Measurements from ENCODE around the gene CCZ1B. TPM values are rescaled to one million over a fixed set of nuclear protein-coding genes. Genes with fewer than 3 reads are reported as not detected.
"Not testable (repeated sequence)": the region's sequence is repeated elsewhere in the genome, so short reads cannot be mapped to it uniquely, and the experiment has no call there.

CCZ1B gene
- total RNA-seq, 1 donor from 2014 or later, result 83.0 TPM

GRCh38 chr7:6854747-6855562 is 28.9 kb upstream of the CCZ1B start:
- not testable (repeated sequence) for H3K9me3 ChIP-seq (ENCODE audit: control insufficient read depth in 3 of 3, low read length in 3 of 3); H3K4me3 ChIP-seq (ENCODE audit: low read length in 3 of 3); H3K9ac ChIP-seq (ENCODE audit: low read depth in 1 of 3, low read length in 3 of 3); H3K27me3 ChIP-seq (ENCODE audit: control insufficient read depth in 3 of 3, insufficient read depth in 3 of 3, low read length in 3 of 3); H3K36me3 ChIP-seq (ENCODE audit: control insufficient read depth in 3 of 3, insufficient read depth in 3 of 3, low read length in 3 of 3); H3K4me1 ChIP-seq (ENCODE audit: control insufficient read depth in 3 of 3, insufficient read depth in 3 of 3, low read length in 3 of 3); H3K27ac ChIP-seq (ENCODE audit: low read depth, low read length)

- not testable (repeated sequence) for H3K36me3 ChIP-seq (ENCODE audit: control insufficient read depth in 3 of 3, insufficient read depth in 3 of 3, low read length in 3 of 3); H3K9ac ChIP-seq (ENCODE audit: low read depth in 1 of 3, low read length in 3 of 3); H3K9me3 ChIP-seq (ENCODE audit: control insufficient read depth in 3 of 3, low read length in 3 of 3); H3K27ac ChIP-seq (ENCODE audit: low read depth, low read length); H3K27me3 ChIP-seq (ENCODE audit: control insufficient read depth in 3 of 3, insufficient read depth in 3 of 3, low read length in 3 of 3); H3K4me1 ChIP-seq (ENCODE audit: control insufficient read depth in 3 of 3, insufficient read depth in 3 of 3, low read length in 3 of 3); H3K4me3 ChIP-seq (ENCODE audit: low read length in 3 of 3)
These were observed 27.6 kb upstream of the CCZ1B start for GRCh38 chr7:6853681-6854080.

- not testable (repeated sequence) for H3K9me3 ChIP-seq (ENCODE audit: control insufficient read depth in 3 of 3, low read length in 3 of 3); H3K9ac ChIP-seq (ENCODE audit: low read depth in 1 of 3, low read length in 3 of 3); H3K4me1 ChIP-seq (ENCODE audit: control insufficient read depth in 3 of 3, insufficient read depth in 3 of 3, low read length in 3 of 3); H3K27me3 ChIP-seq (ENCODE audit: control insufficient read depth in 3 of 3, insufficient read depth in 3 of 3, low read length in 3 of 3); H3K4me3 ChIP-seq (ENCODE audit: low read length in 3 of 3); H3K36me3 ChIP-seq (ENCODE audit: control insufficient read depth in 3 of 3, insufficient read depth in 3 of 3, low read length in 3 of 3); H3K27ac ChIP-seq (ENCODE audit: low read depth, low read length)
These were observed 23.1 kb upstream of the CCZ1B start for GRCh38 chr7:6849127-6849526.

- not testable (repeated sequence) for H3K4me3 ChIP-seq (ENCODE audit: low read length in 3 of 3); H3K27me3 ChIP-seq (ENCODE audit: control insufficient read depth in 3 of 3, insufficient read depth in 3 of 3, low read length in 3 of 3); H3K9me3 ChIP-seq (ENCODE audit: control insufficient read depth in 3 of 3, low read length in 3 of 3); H3K4me1 ChIP-seq (ENCODE audit: control insufficient read depth in 3 of 3, insufficient read depth in 3 of 3, low read length in 3 of 3); H3K9ac ChIP-seq (ENCODE audit: low read depth in 1 of 3, low read length in 3 of 3); H3K36me3 ChIP-seq (ENCODE audit: control insufficient read depth in 3 of 3, insufficient read depth in 3 of 3, low read length in 3 of 3); H3K27ac ChIP-seq (ENCODE audit: low read depth, low read length)
These were observed 21.7 kb upstream of the CCZ1B start for GRCh38 chr7:6847751-6848150.

- H3K36me3 ChIP-seq (ENCODE audit: control insufficient read depth in 3 of 3, insufficient read depth in 3 of 3, low read length in 3 of 3); H3K27ac ChIP-seq (ENCODE audit: low read depth, low read length); H3K4me3 ChIP-seq (ENCODE audit: low read length in 3 of 3); H3K9ac ChIP-seq (ENCODE audit: low read depth in 1 of 3, low read length in 3 of 3); H3K4me1 ChIP-seq (ENCODE audit: control insufficient read depth in 3 of 3, insufficient read depth in 3 of 3, low read length in 3 of 3); H3K9me3 ChIP-seq (ENCODE audit: control insufficient read depth in 3 of 3, low read length in 3 of 3): not testable (repeated sequence)
- peaks cover 2 to 12% (median 4%) of the 10 kb centered on the region in 3 donors for H3K27me3 ChIP-seq (ENCODE audit: control insufficient read depth in 3 of 3, insufficient read depth in 3 of 3, low read length in 3 of 3)
These were observed 19.9 kb upstream of the CCZ1B start for GRCh38 chr7:6845971-6846449.

- not testable (repeated sequence) for H3K4me3 ChIP-seq (ENCODE audit: low read length in 3 of 3); H3K36me3 ChIP-seq (ENCODE audit: control insufficient read depth in 3 of 3, insufficient read depth in 3 of 3, low read length in 3 of 3); H3K9ac ChIP-seq (ENCODE audit: low read depth in 1 of 3, low read length in 3 of 3); H3K4me1 ChIP-seq (ENCODE audit: control insufficient read depth in 3 of 3, insufficient read depth in 3 of 3, low read length in 3 of 3); H3K27ac ChIP-seq (ENCODE audit: low read depth, low read length); H3K9me3 ChIP-seq (ENCODE audit: control insufficient read depth in 3 of 3, low read length in 3 of 3)
- peaks cover 2 to 12% (median 8%) of the 10 kb centered on the region in 3 donors for H3K27me3 ChIP-seq (ENCODE audit: control insufficient read depth in 3 of 3, insufficient read depth in 3 of 3, low read length in 3 of 3)
These were observed 17.6 kb upstream of the CCZ1B start for GRCh38 chr7:6843654-6844053.

- H3K36me3 ChIP-seq (ENCODE audit: control insufficient read depth in 3 of 3, insufficient read depth in 3 of 3, low read length in 3 of 3); H3K27ac ChIP-seq (ENCODE audit: low read depth, low read length); H3K27me3 ChIP-seq (ENCODE audit: control insufficient read depth in 3 of 3, insufficient read depth in 3 of 3, low read length in 3 of 3): not testable (repeated sequence)
These were observed 17.0 kb upstream of the CCZ1B start for GRCh38 chr7:6843092-6843491.

GRCh38 chr7:6842278-6842921 is 16.3 kb upstream of the CCZ1B start:
- H3K27ac ChIP-seq (ENCODE audit: low read depth, low read length); H3K9me3 ChIP-seq (ENCODE audit: control insufficient read depth in 3 of 3, low read length in 3 of 3); H3K4me3 ChIP-seq (ENCODE audit: low read length in 3 of 3); H3K27me3 ChIP-seq (ENCODE audit: control insufficient read depth in 3 of 3, insufficient read depth in 3 of 3, low read length in 3 of 3); H3K9ac ChIP-seq (ENCODE audit: low read depth in 1 of 3, low read length in 3 of 3); H3K4me1 ChIP-seq (ENCODE audit: control insufficient read depth in 3 of 3, insufficient read depth in 3 of 3, low read length in 3 of 3); H3K36me3 ChIP-seq (ENCODE audit: control insufficient read depth in 3 of 3, insufficient read depth in 3 of 3, low read length in 3 of 3): not testable (repeated sequence)

More at GRCh38 chr7:6843092-6843491, 17.0 kb upstream of the CCZ1B start:
- not testable (repeated sequence) for H3K9me3 ChIP-seq (ENCODE audit: control insufficient read depth in 3 of 3, low read length in 3 of 3); H3K4me3 ChIP-seq (ENCODE audit: low read length in 3 of 3); H3K9ac ChIP-seq (ENCODE audit: low read depth in 1 of 3, low read length in 3 of 3); H3K4me1 ChIP-seq (ENCODE audit: control insufficient read depth in 3 of 3, insufficient read depth in 3 of 3, low read length in 3 of 3)

- not testable (repeated sequence) for H3K9ac ChIP-seq (ENCODE audit: low read depth in 1 of 3, low read length in 3 of 3); H3K4me1 ChIP-seq (ENCODE audit: control insufficient read depth in 3 of 3, insufficient read depth in 3 of 3, low read length in 3 of 3); H3K36me3 ChIP-seq (ENCODE audit: control insufficient read depth in 3 of 3, insufficient read depth in 3 of 3, low read length in 3 of 3); H3K4me3 ChIP-seq (ENCODE audit: low read length in 3 of 3); H3K27ac ChIP-seq (ENCODE audit: low read depth, low read length); H3K9me3 ChIP-seq (ENCODE audit: control insufficient read depth in 3 of 3, low read length in 3 of 3)
- peaks cover 2 to 13% (median 6%) of the 10 kb centered on the region in 3 donors for H3K27me3 ChIP-seq (ENCODE audit: control insufficient read depth in 3 of 3, insufficient read depth in 3 of 3, low read length in 3 of 3)
These were observed 11.0 kb upstream of the CCZ1B start for GRCh38 chr7:6837081-6837480.

- not testable (repeated sequence) for H3K36me3 ChIP-seq (ENCODE audit: control insufficient read depth in 3 of 3, insufficient read depth in 3 of 3, low read length in 3 of 3)
- H3K27me3 ChIP-seq (ENCODE audit: control insufficient read depth in 3 of 3, insufficient read depth in 3 of 3, low read length in 3 of 3), result peaks cover 4 to 17% (median 10%) of the 10 kb centered on the region in 3 donors
These were observed 9.4 kb upstream of the CCZ1B start for GRCh38 chr7:6835521-6835920.

More at GRCh38 chr7:6835521-6835920, 9.4 kb upstream of the CCZ1B start:
- H3K9ac ChIP-seq (ENCODE audit: low read depth in 1 of 3, low read length in 3 of 3); H3K4me1 ChIP-seq (ENCODE audit: control insufficient read depth in 3 of 3, insufficient read depth in 3 of 3, low read length in 3 of 3); H3K4me3 ChIP-seq (ENCODE audit: low read length in 3 of 3); H3K9me3 ChIP-seq (ENCODE audit: control insufficient read depth in 3 of 3, low read length in 3 of 3); H3K27ac ChIP-seq (ENCODE audit: low read depth, low read length): not testable (repeated sequence)
